Upper lobe of left lung (tissue), 6 donors: ENCODE results near the gene RBPJ. TPM values are rescaled to one million over a fixed set of nuclear protein-coding genes. Genes with fewer than 3 reads are reported as not detected.

Experiments used
- ATAC-seq, 2 donors: fragments of 200-7000 bp; cut with Tn5 transposase; one replicate each; pipeline ENCODE4 v1.9.1; 2022; ENCODE audit warnings: mild to moderate bottlenecking in 2 of 2, moderate library complexity in 2 of 2; ENCODE audit not compliant: low FRiP score in 2 of 2
- DNase-seq, 2 donors: peaks; one replicate each; pipeline ENCODE4 v3.0.0-alpha.2; 2019 to 2020
- H3K27ac ChIP-seq, 4 donors: fragments of 200-600 bp; sonication (generic); one replicate each; pipeline ENCODE4 v1.5.1; 2016 to 2019
- H3K27me3 ChIP-seq, 4 donors: fragments of 200-600 bp; sonication (generic); one replicate each; pipeline ENCODE4 v1.5.1; 2017 to 2019
- H3K36me3 ChIP-seq, 4 donors: fragments of 200-600 bp; sonication (generic); one replicate each; pipeline ENCODE4 v1.5.1; 2016 to 2019
- H3K4me1 ChIP-seq, 4 donors: fragments of 200-600 bp; sonication (generic); one replicate each; pipeline ENCODE4 v1.5.1; 2018 to 2019
- H3K4me3 ChIP-seq, 4 donors: fragments of 200-600 bp; sonication (generic); one replicate each; pipeline ENCODE4 v1.5.1; 2017 to 2019; ENCODE audit warnings: mild to moderate bottlenecking in 2 of 4, moderate library complexity in 1 of 4
- H3K9me3 ChIP-seq, 4 donors: fragments of 200-600 bp; sonication (generic); one replicate each; pipeline ENCODE4 v1.5.1; 2018 to 2019
- EP300 ChIP-seq, 4 donors: sonication (generic); formaldehyde crosslinking; IDR thresholded peaks; one replicate each; pipeline ENCODE4 v1.5.1; 2017; ENCODE audit warnings: antibody characterized with exemption in 4 of 4, control low read depth in 2 of 4
- POLR2A ChIP-seq, 4 donors: fragments of 450-650 bp; IDR thresholded peaks; one replicate each; pipeline ENCODE4 v1.5.1; 2016 to 2017; ENCODE audit warnings: antibody characterized with exemption in 4 of 4, mild to moderate bottlenecking in 2 of 4
- POLR2AphosphoS5 ChIP-seq, 2 donors: sonication (generic); formaldehyde crosslinking; IDR thresholded peaks; one replicate each; pipeline ENCODE4 v1.5.1; 2017; ENCODE audit warnings: antibody characterized with exemption in 2 of 2
- WGBS, 2 donors: methylation state at CpG; one replicate each; pipeline ENCODE4 v1.1.5; 2017 to 2018; 5-methylcytosine and 5-hydroxymethylcytosine counted together
- total RNA-seq, 6 donors: library from RNA; depleted of rRNA in 4 of 6; stranded (reverse); fragments of >200 nt in 4 of 6; gene quantifications; one replicate each; pipeline versions ENCODE4 v1.1.0 to v1.2.1, GENCODE V29; 2016 to 2021
- TF ChIP-seq, protein P1 (sequence below), 6 experiments: fragments of 450-650 bp in 4 of 6; fragments of 200-600 bp in 2 of 6; sonication (generic) in 2 of 6; IDR thresholded peaks; one replicate each; pipeline ENCODE4 v1.5.1; 2016 to 2019; ENCODE audit warnings: antibody characterized with exemption in 6 of 6
- donor health status: DM: no; HTN: no; CAD: no; lungs with moderate emphysema.
- donor health status: DM: no; HTN: yes; CAD: no; lungs with severe emphysema.

Gene RBPJ
- total RNA-seq, 6 donors from 2014 or later, result 59.4 to 93.2 (median 79.4) TPM

DNA sequence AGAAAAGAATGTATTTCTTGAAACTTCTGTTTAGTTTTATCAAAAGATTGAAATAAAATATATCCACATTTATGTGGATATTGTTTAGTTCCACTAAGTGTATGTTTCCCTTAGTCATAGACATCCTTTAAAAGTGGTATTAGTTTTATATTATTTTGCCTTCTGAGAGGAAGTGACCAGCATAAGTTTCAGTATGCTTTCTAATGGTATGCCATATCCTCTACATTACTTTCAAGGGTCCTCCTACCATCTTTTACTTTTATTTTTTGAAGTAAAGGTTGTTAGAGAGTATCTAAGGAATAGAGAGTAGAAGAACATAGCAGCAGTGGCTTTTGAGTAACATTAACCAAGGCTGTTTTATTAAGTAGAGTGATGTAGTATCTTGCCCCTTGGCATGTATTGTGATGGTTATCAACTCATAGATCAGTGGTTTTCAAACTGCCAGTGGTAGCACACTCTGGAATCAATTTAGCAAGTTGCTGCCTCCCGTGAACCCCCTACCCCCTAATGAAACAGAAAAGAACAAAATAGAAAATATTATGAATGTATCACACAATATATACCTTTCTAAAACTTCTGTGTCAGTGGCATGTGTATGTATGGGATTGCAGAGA is 44.8 kb downstream of the RBPJ start:
- H3K4me3 ChIP-seq, result no peak overlapping the region
- H3K36me3 ChIP-seq, result peaks cover 0 to 6% (median 2%) of the 10 kb centered on the region in 4 donors
- ATAC-seq (no peak), DNase-seq (no peak)
- H3K9me3 ChIP-seq, result no peaks in the 10 kb centered on the region
- TF ChIP-seq, protein P1, sequence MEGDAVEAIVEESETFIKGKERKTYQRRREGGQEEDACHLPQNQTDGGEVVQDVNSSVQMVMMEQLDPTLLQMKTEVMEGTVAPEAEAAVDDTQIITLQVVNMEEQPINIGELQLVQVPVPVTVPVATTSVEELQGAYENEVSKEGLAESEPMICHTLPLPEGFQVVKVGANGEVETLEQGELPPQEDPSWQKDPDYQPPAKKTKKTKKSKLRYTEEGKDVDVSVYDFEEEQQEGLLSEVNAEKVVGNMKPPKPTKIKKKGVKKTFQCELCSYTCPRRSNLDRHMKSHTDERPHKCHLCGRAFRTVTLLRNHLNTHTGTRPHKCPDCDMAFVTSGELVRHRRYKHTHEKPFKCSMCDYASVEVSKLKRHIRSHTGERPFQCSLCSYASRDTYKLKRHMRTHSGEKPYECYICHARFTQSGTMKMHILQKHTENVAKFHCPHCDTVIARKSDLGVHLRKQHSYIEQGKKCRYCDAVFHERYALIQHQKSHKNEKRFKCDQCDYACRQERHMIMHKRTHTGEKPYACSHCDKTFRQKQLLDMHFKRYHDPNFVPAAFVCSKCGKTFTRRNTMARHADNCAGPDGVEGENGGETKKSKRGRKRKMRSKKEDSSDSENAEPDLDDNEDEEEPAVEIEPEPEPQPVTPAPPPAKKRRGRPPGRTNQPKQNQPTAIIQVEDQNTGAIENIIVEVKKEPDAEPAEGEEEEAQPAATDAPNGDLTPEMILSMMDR (IDR thresholded peaks at IDR 0.05), result no peak
- TF ChIP-seq POLR2A (IDR thresholded peaks at IDR 0.05) (no peak), POLR2AphosphoS5 (IDR thresholded peaks at IDR 0.05) (no peak), EP300 (IDR thresholded peaks at IDR 0.05) (no peak)
- H3K4me1 ChIP-seq, result peaks cover 0 to 13% (median 4%) of the 10 kb centered on the region in 4 donors
- H3K27me3 ChIP-seq, result no peaks in the 10 kb centered on the region
- no peak overlapping the region for H3K27ac ChIP-seq
- WGBS, 2 donors, result 77 to 85% methylated on average over 1 of the region's 1 CpG

DNA sequence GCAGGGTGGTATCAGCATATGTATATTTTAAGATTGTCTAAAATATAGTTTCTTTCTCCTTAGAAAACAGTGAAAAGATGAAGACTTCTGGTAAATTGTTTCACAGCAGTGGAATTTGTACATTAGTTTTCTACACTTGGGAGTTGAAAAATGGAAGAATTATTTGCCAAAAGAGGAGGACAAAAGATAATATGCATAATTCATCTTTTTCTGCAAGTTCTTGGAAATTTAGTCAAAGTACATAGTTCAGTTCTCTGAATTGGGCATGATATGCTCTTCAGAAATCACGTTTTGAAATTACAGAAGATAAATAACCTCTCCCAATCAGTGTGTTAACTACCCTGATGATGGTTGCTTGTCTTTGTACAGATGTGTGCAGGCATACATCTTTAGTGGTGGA is 47.0 kb downstream of the RBPJ start:
- ATAC-seq (peak in 1 of 2 donors; percentile 17), DNase-seq (no peak)
- peaks cover 0 to 6% (median 2%) of the 10 kb centered on the region in 4 donors for H3K36me3 ChIP-seq
- 59 to 70% methylated on average over 1 of the region's 1 CpG for WGBS, 2 donors
- no peak for TF ChIP-seq EP300 (IDR thresholded peaks at IDR 0.05)
- TF ChIP-seq POLR2AphosphoS5 (IDR thresholded peaks at IDR 0.05), result no peak
- no peak for TF ChIP-seq POLR2A (IDR thresholded peaks at IDR 0.05)
- TF ChIP-seq, protein P1 (IDR thresholded peaks at IDR 0.05), result no peak
- no peaks in the 10 kb centered on the region for H3K27me3 ChIP-seq
- no peak overlapping the region for H3K4me3 ChIP-seq
- H3K27ac ChIP-seq, result no peak overlapping the region
- no peaks in the 10 kb centered on the region for H3K9me3 ChIP-seq
- peaks cover 5 to 23% (median 6%) of the 10 kb centered on the region in 4 donors for H3K4me1 ChIP-seq

DNA sequence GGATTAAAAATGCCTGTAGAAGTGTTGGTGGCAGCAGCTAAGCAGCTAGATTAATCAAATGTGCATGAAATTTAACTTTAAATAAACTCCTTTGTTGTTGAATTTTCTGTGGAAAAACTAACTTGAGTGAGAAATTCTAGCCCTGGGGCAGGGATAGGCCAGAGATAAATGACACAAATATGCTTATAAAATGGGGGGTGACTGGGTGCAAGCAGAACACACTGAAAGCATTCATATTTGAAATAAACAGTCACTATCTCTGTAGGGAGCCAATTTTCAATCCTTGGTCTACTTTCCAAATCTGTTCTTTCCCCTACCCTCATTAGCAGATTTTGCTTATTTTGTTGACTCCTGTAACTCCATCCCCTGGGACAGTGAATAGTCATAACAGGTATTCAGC is 47.9 kb downstream of the RBPJ start:
- Histone ChIP-seq H3K27ac (no peak overlapping the region), H3K4me1 (peaks cover 12 to 23% (median 14%) of the 10 kb centered on the region in 4 donors), H3K36me3 (peaks cover 0 to 6% (median 2%) of the 10 kb centered on the region in 4 donors), H3K27me3 (no peaks in the 10 kb centered on the region), H3K9me3 (no peaks in the 10 kb centered on the region), H3K4me3 (no peak overlapping the region)
- TF ChIP-seq EP300 (IDR thresholded peaks at IDR 0.05), result no peak
- no peak for TF ChIP-seq POLR2A (IDR thresholded peaks at IDR 0.05)
- TF ChIP-seq POLR2AphosphoS5 (IDR thresholded peaks at IDR 0.05), result no peak
- TF ChIP-seq, protein P1 (IDR thresholded peaks at IDR 0.05), result no peak
- ATAC-seq (peak in 1 of 2 donors; percentile 37), DNase-seq (no peak)

DNA sequence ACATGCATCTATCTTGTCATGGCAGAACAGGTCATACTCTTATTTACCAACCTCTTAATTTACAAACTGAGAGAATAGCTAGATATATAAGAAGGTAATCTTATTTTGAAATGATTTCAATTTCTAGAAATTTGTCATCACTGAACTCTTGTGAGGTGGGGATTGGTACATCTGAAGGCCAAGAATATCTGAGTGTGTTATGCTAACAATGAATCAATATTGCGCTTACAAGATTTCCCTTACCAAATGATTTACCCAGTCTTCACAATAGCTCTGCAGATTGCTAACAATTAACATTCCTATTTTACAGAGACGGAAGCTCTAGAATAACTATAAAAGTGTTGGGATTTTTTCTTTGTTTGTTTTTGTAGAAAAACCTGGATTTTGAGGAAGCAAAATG is 48.3 kb downstream of the RBPJ start:
- WGBS, 2 donors, result 93% methylated on average over 2 of the region's 2 CpGs

More for the DNA sequence above, 48.3 kb downstream of the RBPJ start:
- H3K27ac ChIP-seq, result no peak overlapping the region
- ATAC-seq, result no peak
- peaks cover 0 to 6% (median 2%) of the 10 kb centered on the region in 4 donors for H3K36me3 ChIP-seq
- H3K4me1 ChIP-seq, result peaks cover 12 to 23% (median 14%) of the 10 kb centered on the region in 4 donors
- no peak for TF ChIP-seq EP300 (IDR thresholded peaks at IDR 0.05)
- TF ChIP-seq, protein P1 (IDR thresholded peaks at IDR 0.05), result no peak
- TF ChIP-seq POLR2AphosphoS5 (IDR thresholded peaks at IDR 0.05), result no peak
- TF ChIP-seq POLR2A (IDR thresholded peaks at IDR 0.05), result no peak
- no peaks in the 10 kb centered on the region for H3K27me3 ChIP-seq
- H3K4me3 ChIP-seq, result no peak overlapping the region
- no peaks in the 10 kb centered on the region for H3K9me3 ChIP-seq
- no peak for DNase-seq
